Progenitor cell of endocrine pancreas (in vitro differentiated cells): Measurements from ENCODE around the gene RIPOR1. TPM values are rescaled to one million over a fixed set of nuclear protein-coding genes. Genes with fewer than 3 reads are reported as not detected.

Source experiments
- DNase-seq: peaks from one replicate; pipeline ENCODE4 v3.0.0; 2021; ENCODE audit warnings: low spot score; ENCODE audit not compliant: unreplicated experiment
- H3K27ac Mint-ChIP-seq: 2 replicates; pipeline ENCODE4 v1.8.0; 2021; ENCODE audit warnings: mild to moderate bottlenecking, moderate library complexity, mixed read lengths
- H3K27me3 Mint-ChIP-seq: 2 replicates; pipeline ENCODE4 v1.8.0; 2021; ENCODE audit warnings: mixed read lengths
- H3K36me3 Mint-ChIP-seq: 2 replicates; pipeline ENCODE4 v1.8.0; 2022; ENCODE audit warnings: mixed read lengths; ENCODE audit not compliant: insufficient read depth
- H3K4me1 Mint-ChIP-seq: 2 replicates; pipeline ENCODE4 v1.8.0; 2021; ENCODE audit warnings: low read depth, mixed read lengths
- H3K4me3 Mint-ChIP-seq: 2 replicates; pipeline ENCODE4 v1.8.0; 2021; ENCODE audit warnings: low read depth, mild to moderate bottlenecking, moderate library complexity, mixed read lengths
- H3K9me3 Mint-ChIP-seq: 2 replicates; pipeline ENCODE4 v1.8.0; 2021; ENCODE audit warnings: low read depth, mixed read lengths
- CTCF ChIP-seq: fragments of 200-600 bp; sonication (generic); IDR thresholded peaks from one replicate; pipeline ENCODE4 v1.5.0; 2021; ENCODE audit warnings: antibody characterized with exemption, mild to moderate bottlenecking; ENCODE audit not compliant: unreplicated experiment
- total RNA-seq: library from RNA; stranded (reverse); gene quantifications from 2 replicates; pipeline ENCODE4 v1.2.1, GENCODE V29; 2021

The RIPOR1 gene
- total RNA-seq, 1 donor from 2014 or later = 72.7 TPM

DNA sequence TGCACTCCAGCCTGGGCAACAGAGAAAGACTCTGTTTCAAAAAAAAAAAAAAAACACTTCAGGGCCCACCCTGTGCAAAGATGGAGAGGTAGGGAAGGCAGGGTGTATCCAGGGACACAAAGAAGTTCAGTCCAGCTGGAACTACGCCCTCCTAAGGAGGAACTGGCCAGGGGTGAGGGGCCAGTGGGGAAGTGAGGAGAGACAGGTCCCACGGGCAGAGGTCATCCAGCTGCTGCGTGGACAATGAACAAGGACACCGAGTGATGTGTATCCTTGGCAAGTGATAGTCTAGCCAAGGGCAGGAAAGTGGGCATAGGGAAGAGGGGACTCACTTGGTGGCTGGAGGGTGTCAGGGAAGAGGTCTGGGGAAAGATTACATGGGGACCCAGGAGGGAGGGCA lies 9.4 kb upstream of the RIPOR1 start:
- no peaks in the 10 kb centered on the region for H3K36me3 Mint-ChIP-seq
- H3K4me1 Mint-ChIP-seq = peaks cover 10% of the 10 kb centered on the region
- H3K4me3 Mint-ChIP-seq = no peak overlapping the region

GRCh38 chr16:67521095-67521804 lies 7.4 kb upstream of the RIPOR1 start:
- peak overlapping the region; percentile 81 for H3K4me3 Mint-ChIP-seq
- H3K9me3 Mint-ChIP-seq = no peaks in the 10 kb centered on the region
- peak overlapping the region; percentile 96 for H3K27ac Mint-ChIP-seq
- no peaks in the 10 kb centered on the region for H3K36me3 Mint-ChIP-seq
- peaks cover 10% of the 10 kb centered on the region for H3K4me1 Mint-ChIP-seq
- peaks cover 38% of the 10 kb centered on the region for H3K27me3 Mint-ChIP-seq
- TF ChIP-seq CTCF = peak; percentile 69
- DNase-seq = peak; percentile 96

More for the DNA sequence above, 9.4 kb upstream of the RIPOR1 start:
- no peak for TF ChIP-seq CTCF
- Mint-ChIP-seq H3K27ac (no peak overlapping the region), H3K27me3 (peaks cover 21% of the 10 kb centered on the region), H3K9me3 (no peaks in the 10 kb centered on the region)
- DNase-seq = no peak

DNA sequence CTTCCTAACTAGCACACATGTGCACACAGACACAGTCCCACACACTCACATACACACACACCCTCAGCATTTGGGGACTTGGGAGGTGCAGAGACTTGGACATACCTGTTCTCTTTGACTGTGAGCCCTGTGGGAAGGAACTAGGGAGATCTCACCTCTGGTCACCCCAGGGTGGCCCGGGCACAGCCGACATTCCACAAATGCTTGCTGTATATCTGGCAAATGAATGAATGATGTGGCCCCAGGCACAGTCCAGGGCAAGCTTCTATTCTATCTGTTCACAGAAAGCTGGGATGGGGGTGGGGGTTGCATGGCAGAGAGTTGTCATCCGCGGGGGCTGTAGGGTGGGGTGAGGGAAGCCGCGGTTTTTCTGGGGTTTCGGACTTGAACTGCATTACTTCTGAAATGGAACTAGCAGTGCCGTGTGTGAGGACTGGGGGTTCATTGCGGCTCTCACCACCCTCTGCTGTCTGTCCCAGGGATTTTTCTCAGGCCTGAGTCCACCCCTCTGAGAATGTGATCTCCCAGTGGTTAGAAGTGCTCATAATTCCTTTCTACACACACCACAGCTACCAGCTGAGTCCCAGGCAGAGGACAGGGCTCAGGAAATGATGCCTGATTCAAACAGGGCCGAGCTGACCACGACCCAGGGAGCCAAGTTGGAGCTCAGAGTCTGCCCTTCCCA lies 3.3 kb upstream of the RIPOR1 start:
- no peak for TF ChIP-seq CTCF
- Mint-ChIP-seq H3K27me3 (peaks cover 34% of the 10 kb centered on the region), H3K4me3 (no peak overlapping the region), H3K36me3 (no peaks in the 10 kb centered on the region), H3K9me3 (no peaks in the 10 kb centered on the region), H3K4me1 (peaks cover 14% of the 10 kb centered on the region), H3K27ac (no peak overlapping the region)
- no peak for DNase-seq

DNA sequence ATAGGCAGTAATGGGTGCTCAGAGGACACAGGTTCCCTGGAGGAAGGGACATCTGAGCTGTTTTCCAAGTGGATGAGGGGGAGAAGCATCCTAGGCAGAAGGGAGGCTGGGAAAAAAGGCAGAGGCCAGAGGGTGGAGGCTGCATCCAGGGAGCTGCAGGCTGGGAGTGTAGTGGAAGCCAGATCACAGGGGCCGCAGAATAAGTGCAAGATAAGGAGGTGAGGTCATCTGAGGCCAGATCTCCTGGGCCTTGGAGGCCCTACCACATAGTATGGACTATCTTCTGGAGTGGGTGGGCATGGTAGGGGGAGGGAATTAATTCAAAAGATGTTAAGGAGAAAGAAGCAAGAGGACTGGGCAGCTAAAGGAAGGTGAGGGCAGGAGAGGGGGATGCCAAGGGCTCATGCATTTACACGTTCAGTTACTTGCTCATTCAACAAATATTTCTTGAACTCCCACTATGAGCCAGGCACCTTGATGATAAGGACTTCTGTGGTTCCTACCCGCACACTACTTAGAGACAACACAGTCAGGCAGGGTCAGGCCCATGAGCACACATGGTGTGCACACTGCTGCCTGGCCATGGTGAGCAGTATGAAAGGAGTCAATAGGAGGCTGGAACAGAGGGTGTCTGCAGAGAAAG lies 2.4 kb upstream of the RIPOR1 start:
- H3K36me3 Mint-ChIP-seq = no peaks in the 10 kb centered on the region
- H3K27me3 Mint-ChIP-seq = peaks cover 32% of the 10 kb centered on the region
- H3K27ac Mint-ChIP-seq = peak overlapping the region; percentile 79
- no peak overlapping the region for H3K4me3 Mint-ChIP-seq
- no peak for TF ChIP-seq CTCF
- no peaks in the 10 kb centered on the region for H3K9me3 Mint-ChIP-seq
- H3K4me1 Mint-ChIP-seq = peaks cover 16% of the 10 kb centered on the region
- DNase-seq = no peak

DNA sequence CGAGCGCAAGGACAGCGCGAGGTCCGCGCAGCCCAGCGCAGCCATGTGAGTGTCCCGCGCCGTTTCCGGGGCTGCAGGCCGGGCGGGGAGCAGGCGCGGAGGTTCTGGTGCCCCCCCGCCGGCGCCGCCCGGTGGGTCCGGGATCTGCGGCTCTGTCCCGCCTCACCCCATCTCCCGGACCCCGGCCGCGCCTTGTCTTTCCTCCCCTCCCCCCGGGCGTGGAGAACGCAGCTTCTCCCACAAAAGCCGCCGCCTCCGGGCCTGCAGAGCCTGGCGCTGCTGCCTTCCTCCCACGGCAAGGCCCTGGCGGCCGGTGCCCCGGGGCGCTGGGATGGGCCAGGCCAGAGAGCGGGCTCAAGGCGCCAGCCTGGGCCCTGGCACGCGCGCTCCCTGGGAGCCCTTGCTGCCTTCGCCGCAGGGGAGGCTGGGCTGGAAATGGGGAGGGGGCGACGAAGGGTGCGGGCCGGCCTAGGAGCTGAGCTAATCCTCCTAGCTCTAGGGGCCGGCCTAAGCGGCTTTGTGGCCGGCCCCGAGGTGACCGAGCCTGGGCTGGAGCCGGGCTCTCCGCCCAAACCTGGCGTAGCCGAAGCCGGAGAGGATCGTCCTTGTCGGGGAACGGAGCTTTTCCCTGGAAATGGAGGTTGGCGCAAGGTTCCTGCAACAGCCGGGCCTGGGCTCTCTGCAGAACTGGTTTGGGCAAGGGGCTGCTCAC lies 397 bp downstream of the RIPOR1 start:
- peak overlapping the region; percentile 87 for H3K4me3 Mint-ChIP-seq
- peak overlapping the region; percentile 93 for H3K27ac Mint-ChIP-seq
- DNase-seq = peak; percentile 41
- H3K27me3 Mint-ChIP-seq = peaks cover 24% of the 10 kb centered on the region
- H3K9me3 Mint-ChIP-seq = no peaks in the 10 kb centered on the region
- no peaks in the 10 kb centered on the region for H3K36me3 Mint-ChIP-seq
- no peak for TF ChIP-seq CTCF
- H3K4me1 Mint-ChIP-seq = peaks cover 15% of the 10 kb centered on the region
